ENCODE data around the gene IGF2BP2.
A peak's percentile ranks its signal among the peaks of the same experiment; 100 is the strongest.
"Not testable (repeated sequence)": the region's sequence is repeated elsewhere in the genome, so short reads cannot be mapped to it uniquely, and the experiment has no call there.

Gene IGF2BP2

DNA sequence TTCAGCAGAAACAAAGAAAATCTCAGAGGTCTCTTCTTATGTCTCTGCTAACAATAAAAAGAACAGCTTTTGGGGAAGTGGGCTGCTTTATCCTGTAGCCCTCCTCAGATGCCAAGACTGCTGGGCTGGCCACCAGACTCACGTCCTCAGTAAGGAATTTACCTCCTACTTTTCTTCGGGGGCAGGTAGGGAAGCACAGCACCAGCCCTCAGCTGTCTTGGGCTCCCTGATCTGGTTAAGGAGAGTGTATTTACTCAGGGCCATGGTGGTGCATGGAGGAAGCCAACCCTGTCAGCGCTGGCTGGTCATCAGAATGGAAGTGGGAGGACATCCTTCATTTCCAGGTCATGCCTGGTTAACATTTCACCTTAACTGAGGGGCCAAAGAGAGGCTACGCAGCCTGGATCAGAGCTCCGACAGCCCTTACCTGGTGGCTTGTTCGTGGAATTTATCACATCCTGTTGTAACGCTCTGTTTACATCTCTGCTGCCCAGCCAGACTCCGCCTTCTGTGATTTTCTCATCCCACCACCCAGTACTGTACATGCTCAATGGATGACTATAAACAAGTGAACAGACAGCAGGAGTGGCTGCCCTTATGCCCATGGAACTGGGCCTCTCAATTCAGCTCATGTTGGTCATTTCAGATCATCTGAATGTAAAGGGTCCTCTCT lies 108.3 kb downstream of the IGF2BP2 start:
- DNase-seq: no peak

GRCh38 chr3:185715091-185715490 lies 109.8 kb downstream of the IGF2BP2 start:
- DNase-seq: no peak

DNA sequence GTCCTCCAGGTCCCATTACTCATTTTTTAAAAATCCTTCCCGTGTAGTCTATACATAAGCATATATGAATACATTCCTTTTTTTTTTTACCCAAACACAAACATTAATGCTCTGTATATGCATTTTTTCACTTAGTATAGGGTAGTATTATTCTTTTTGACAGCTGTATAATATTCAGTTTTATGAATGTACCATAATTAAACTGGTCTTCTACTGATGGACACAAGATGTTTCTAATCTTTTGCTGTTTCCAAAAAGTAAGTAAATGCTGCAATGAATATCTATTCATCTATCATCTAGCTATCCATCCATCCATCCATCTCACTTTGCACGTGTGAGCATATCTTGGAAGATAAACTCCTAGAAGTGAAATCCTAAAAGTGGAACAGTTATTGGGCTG lies 110.8 kb downstream of the IGF2BP2 start:
- no peak for DNase-seq

- no peak for DNase-seq
These were observed 111.8 kb downstream of the IGF2BP2 start for GRCh38 chr3:185713015-185713414.

DNA sequence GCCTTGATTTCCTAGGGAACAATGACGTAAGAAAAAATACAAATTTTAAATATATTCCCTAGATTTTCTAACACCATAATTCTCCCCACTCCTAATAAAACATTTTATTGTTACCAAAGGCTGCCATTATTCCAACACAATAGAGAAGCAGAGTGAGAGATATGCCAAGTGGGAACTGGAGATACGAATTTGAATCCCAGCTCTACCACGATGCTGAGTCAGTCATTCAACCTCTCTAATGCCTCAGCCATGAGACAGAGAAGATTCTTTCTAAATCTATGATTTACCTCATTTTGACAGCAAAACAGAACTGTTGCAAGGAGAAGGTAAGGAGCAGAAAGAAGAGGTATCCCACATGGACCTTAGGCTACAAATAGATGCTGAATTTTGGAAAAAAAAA lies 112.5 kb downstream of the IGF2BP2 start:
- no peak for DNase-seq

DNA sequence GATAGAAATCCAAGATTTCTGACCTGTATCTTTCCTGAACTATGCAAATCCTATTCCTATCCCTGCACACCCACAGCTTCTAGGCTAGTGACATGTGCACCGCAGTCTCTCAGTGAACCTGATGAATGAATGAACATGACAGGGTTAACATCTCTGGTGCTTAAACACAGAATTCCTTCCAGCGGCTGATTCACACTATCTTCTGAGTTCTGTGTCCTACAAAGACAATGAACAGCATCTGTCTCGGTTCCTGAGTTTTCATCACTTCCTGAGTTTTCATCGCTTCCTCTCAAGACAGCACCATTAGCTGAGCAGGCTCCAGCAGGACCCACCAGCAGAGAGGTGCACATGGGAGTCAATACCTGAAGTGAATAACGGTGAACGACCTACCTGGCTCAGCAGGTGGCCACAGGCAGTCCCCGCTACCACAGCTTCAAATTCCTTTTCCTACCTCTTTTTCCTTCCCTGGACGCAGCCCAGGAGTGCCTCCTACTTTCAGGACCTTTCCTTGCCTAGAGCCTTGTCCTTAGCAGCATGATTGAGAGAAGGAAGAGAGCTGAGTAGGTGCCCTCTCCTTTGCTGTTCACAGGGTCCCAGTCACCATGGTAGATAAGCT lies 113.5 kb downstream of the IGF2BP2 start:
- no peak for DNase-seq

GRCh38 chr3:185709251-185709955 lies 115.4 kb downstream of the IGF2BP2 start:
- no peak for DNase-seq

DNA sequence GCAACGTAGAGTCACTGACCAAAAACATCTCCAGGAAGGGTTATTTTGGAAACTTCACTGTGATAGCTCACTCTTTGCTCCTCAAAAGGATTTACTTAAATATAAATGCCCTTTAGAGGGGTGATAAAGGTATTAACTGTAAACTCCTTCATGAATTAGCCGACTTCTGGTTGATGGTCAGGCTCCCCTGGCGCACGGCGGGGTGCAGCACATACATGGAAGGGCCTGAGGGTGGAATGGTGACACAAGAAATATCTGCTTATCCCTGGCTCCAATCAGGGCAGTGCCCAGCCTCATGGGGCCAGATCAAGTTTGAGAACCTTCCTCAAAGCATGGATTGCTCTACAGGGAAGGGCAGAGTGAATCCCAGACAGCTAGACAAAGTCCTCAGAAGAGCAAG lies 116.5 kb downstream of the IGF2BP2 start:
- no peak for DNase-seq

GRCh38 chr3:185705498-185705897 lies 119.3 kb downstream of the IGF2BP2 start:
- no peak for DNase-seq

- DNase-seq: no peak
These were observed 122.3 kb downstream of the IGF2BP2 start for GRCh38 chr3:185702262-185703225.

DNA sequence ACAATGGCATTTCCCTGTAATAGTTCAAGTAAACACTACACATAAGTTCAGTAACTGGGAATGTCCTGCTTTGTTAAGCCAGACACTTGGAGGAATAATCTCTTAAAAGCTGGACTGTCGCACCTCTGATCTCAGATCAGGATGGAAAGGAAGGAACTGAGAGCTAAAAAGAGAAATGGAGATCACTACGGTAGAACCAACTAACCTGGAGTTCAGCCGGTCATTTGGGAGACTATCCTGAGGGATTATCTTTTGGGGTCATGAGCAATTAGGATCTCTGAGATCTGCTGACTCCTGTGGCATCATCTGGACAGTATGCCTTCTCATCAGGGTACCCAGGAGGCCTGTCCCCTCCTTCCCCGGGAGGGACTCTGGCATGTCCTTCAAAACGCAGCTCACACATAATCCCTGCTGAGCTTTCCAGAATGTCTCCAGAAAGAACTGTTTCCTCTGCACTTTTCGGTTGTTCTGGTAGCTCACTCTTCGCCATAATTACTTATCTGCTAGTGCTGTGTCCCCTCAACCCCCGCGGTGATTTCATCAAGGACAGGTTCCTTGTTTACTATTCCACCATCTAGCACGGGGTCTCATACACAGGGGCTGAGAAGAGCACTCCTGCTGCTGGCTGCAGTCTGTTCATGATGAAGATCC lies 123.1 kb downstream of the IGF2BP2 start:
- no peak for DNase-seq

GRCh38 chr3:185699927-185700326 lies 124.9 kb downstream of the IGF2BP2 start:
- peak in 1 of 58 donors; percentile 0 for DNase-seq

GRCh38 chr3:185697228-185697627 lies 127.6 kb downstream of the IGF2BP2 start:
- not testable (repeated sequence) for DNase-seq

DNA sequence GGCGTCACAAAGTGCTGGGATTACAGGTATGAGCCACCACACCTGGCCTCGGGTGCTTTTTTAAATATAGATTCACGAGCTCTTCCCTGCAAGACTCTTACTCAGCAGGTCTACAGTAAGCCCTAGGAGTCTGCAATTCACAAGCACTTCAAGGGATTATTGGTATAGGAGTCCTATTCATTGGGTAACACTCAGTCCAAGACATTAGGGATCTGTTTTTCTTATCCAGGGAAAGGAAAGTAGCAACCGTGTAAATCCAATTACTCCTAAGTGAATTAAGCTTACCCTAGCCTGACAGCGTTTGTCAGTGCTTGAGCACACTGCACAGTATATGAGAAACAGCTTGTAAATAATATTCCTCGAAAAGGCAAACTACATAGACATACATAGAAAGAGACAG lies 128.8 kb downstream of the IGF2BP2 start:
- no peak for DNase-seq

- no peak for DNase-seq
These were observed 130.7 kb downstream of the IGF2BP2 start for GRCh38 chr3:185693985-185694653.

DNA sequence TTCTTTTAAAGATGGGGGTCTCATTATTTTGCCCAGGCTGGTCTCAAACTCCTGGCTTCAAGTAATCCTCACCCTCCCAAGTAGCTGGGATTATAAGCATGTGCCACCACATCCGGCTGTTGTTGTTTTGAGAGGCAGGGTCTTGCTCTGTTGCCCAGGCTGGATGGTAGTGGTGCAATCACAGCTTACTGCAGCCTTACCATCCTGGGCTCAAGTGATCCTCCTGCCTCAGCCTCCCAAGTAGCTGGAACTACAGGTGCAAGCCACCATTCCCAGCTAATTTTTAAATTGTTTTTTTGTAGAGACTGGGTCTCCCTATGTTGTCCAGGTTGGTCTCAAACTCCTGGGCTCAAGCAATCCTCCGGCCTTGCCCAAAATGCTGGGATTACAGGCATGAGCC lies 133.2 kb downstream of the IGF2BP2 start:
- DNase-seq: no peak

- peak in 7 of 58 donors; percentile 1 to 22 (median 8) for DNase-seq
These were observed 137.5 kb downstream of the IGF2BP2 start for GRCh38 chr3:185687271-185687878.

DNA sequence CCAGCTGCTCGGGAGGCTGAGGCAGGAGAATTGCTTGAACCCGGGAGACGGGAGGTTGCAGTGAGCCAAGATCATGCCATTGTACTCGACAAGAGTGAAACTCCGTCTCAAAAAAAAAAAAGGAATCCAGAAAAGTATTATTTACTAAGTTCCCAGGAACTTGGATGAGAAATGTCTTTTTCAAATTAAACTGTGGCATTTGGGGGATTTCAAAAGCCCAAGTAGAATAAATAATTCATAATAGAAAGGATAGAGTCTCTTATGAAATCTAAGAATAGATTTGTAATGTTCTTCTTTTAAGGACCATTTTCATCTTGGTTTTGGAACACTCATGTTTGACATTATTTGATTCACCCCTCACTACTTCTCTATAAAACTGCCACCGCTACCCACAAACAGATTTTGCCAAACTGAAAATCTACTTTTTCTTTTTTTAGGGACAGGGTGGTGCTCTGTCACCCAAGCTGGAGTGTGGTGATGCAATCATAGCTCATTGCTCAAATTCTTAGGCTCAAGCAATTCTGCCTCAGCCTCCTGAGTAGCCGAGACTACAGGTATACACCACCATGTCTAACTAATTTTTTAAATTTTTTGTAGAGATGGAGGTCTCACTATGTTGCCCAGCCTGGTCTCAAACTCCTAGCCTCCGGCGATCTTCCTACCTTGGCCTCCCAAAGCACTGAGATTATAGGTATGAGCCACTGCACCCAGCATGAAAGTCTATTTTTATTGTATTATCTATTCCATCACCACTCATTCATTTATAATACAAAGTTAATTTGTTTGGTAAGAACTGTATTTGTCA lies 139.4 kb downstream of the IGF2BP2 start:
- DNase-seq: no peak

DNA sequence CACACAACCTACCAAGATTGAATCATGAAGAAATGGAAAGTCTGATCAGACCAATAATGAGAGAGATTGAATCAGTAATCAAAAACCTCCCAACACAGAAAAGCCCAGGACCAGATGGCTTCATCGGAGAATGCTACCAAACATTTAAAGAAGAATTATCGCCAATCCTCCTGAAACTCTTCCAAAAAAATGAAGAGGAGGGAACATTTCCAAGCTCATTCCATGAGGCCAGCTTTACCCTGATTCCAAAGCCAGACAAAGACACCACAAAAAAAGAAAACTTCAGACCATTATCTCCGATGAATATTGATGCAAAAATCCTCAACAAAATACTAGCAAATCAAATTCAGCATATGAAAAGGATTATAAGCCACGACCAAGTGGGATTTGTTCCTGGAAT lies 144.6 kb downstream of the IGF2BP2 start:
- no peak for DNase-seq

All from anterior cingulate cortex (tissue), 58 donors.